Measurements from ENCODE around the gene OGDH. TPM values are rescaled to one million over a fixed set of nuclear protein-coding genes. Genes with fewer than 3 reads are reported as not detected.
A peak's percentile ranks its signal among the peaks of the same experiment; 100 is the strongest.

Gene OGDH
- total RNA-seq, 1 donor from 2014 or later = 45.0 TPM

GRCh38 chr7:44632196-44632595 is 25.8 kb downstream of the OGDH start:
- H3K36me3 ChIP-seq (ENCODE audit: control insufficient read depth, insufficient read depth, low read length) = peaks cover 4% of the 10 kb centered on the region

GRCh38 chr7:44633254-44634186 is 27.1 kb downstream of the OGDH start:
- no peaks in the 10 kb centered on the region for H3K27me3 ChIP-seq (ENCODE audit: control insufficient read depth, insufficient read depth, low read length)
- DNase-seq (ENCODE audit: low read depth) = peak; percentile 70
- H3K4me3 ChIP-seq (ENCODE audit: low read depth, low read length) = no peak overlapping the region
- TF ChIP-seq CTCF (IDR thresholded peaks at IDR 0.05; ENCODE audit: insufficient read depth, low read length, severe bottlenecking) = no peak
- peaks cover 4% of the 10 kb centered on the region for H3K36me3 ChIP-seq (ENCODE audit: control insufficient read depth, insufficient read depth, low read length)
- FAIRE-seq = no peak

More at GRCh38 chr7:44632196-44632595, 25.8 kb downstream of the OGDH start:
- Histone ChIP-seq H3K4me3 (ENCODE audit: low read depth, low read length) (no peak overlapping the region), H3K27me3 (ENCODE audit: control insufficient read depth, insufficient read depth, low read length) (no peaks in the 10 kb centered on the region)
- DNase-seq (ENCODE audit: low read depth) (no peak), FAIRE-seq (no peak)
- TF ChIP-seq CTCF (IDR thresholded peaks at IDR 0.05; ENCODE audit: insufficient read depth, low read length, severe bottlenecking) = no peak

GRCh38 chr7:44634187-44634838 is 27.9 kb downstream of the OGDH start:
- TF ChIP-seq CTCF (IDR thresholded peaks at IDR 0.05; ENCODE audit: insufficient read depth, low read length, severe bottlenecking) = no peak
- DNase-seq (ENCODE audit: low read depth) (peak; percentile 26), FAIRE-seq (no peak)
- H3K4me3 ChIP-seq (ENCODE audit: low read depth, low read length) = no peak overlapping the region
- no peaks in the 10 kb centered on the region for H3K27me3 ChIP-seq (ENCODE audit: control insufficient read depth, insufficient read depth, low read length)
- H3K36me3 ChIP-seq (ENCODE audit: control insufficient read depth, insufficient read depth, low read length) = peaks cover 3% of the 10 kb centered on the region

- no peak for TF ChIP-seq CTCF (IDR thresholded peaks at IDR 0.05; ENCODE audit: insufficient read depth, low read length, severe bottlenecking)
- no peak for FAIRE-seq
- DNase-seq (ENCODE audit: low read depth) = no peak
Measured at GRCh38 chr7:44634839-44635591, 28.6 kb downstream of the OGDH start.

GRCh38 chr7:44636041-44636584 is 29.7 kb downstream of the OGDH start:
- H3K4me3 ChIP-seq (ENCODE audit: low read depth, low read length) = no peak overlapping the region
- no peaks in the 10 kb centered on the region for H3K27me3 ChIP-seq (ENCODE audit: control insufficient read depth, insufficient read depth, low read length)
- peaks cover 1% of the 10 kb centered on the region for H3K36me3 ChIP-seq (ENCODE audit: control insufficient read depth, insufficient read depth, low read length)
- TF ChIP-seq CTCF (IDR thresholded peaks at IDR 0.05; ENCODE audit: insufficient read depth, low read length, severe bottlenecking) = no peak
- no peak for FAIRE-seq
- DNase-seq (ENCODE audit: low read depth) = no peak

More at GRCh38 chr7:44634839-44635591, 28.6 kb downstream of the OGDH start:
- H3K4me3 ChIP-seq (ENCODE audit: low read depth, low read length) = no peak overlapping the region
- H3K27me3 ChIP-seq (ENCODE audit: control insufficient read depth, insufficient read depth, low read length) = no peaks in the 10 kb centered on the region
- H3K36me3 ChIP-seq (ENCODE audit: control insufficient read depth, insufficient read depth, low read length) = peaks cover 1% of the 10 kb centered on the region

Data from bronchial epithelial cell (primary cell).